ENCODE results near the gene DNAI1. TPM values are rescaled to one million over a fixed set of nuclear protein-coding genes. Genes with fewer than 3 reads are reported as not detected.

DNAI1 gene
- total RNA-seq, 1 experiment from 2014 or later: 2.2 TPM

DNA sequence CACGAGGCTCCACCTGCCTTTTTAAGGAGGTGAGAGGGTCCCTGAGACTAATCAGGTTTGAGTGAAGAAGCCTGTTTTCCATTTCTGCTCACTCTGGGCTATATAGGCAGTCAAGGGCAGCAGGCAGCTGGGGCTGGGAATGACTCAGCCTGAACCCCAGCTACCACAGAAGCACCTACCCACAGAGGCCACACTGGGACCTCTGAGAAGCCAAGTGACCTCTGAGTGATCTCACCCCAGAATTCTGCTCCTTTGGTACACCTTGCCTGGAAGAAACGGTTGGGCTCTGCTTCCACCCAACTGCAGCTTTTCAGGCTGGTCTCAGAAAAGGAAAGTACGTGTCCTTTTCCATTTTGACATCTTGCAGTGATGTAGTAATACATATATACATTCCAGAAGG is 7.1 kb upstream of the DNAI1 start:
- no peaks in the 10 kb centered on the region for H3K27me3 ChIP-seq (ENCODE audit: control insufficient read depth, insufficient read depth, low read length)
- DNase-seq (ENCODE audit: low read depth, low spot score) (no peak), ATAC-seq (no peak)
- in situ Hi-C loops (cut with HindIII; ENCODE audit: low pct_unique_long_range_greater_than_20kb, low sequenced_read_pairs): no loop called here
- TF ChIP-seq, protein P1, sequence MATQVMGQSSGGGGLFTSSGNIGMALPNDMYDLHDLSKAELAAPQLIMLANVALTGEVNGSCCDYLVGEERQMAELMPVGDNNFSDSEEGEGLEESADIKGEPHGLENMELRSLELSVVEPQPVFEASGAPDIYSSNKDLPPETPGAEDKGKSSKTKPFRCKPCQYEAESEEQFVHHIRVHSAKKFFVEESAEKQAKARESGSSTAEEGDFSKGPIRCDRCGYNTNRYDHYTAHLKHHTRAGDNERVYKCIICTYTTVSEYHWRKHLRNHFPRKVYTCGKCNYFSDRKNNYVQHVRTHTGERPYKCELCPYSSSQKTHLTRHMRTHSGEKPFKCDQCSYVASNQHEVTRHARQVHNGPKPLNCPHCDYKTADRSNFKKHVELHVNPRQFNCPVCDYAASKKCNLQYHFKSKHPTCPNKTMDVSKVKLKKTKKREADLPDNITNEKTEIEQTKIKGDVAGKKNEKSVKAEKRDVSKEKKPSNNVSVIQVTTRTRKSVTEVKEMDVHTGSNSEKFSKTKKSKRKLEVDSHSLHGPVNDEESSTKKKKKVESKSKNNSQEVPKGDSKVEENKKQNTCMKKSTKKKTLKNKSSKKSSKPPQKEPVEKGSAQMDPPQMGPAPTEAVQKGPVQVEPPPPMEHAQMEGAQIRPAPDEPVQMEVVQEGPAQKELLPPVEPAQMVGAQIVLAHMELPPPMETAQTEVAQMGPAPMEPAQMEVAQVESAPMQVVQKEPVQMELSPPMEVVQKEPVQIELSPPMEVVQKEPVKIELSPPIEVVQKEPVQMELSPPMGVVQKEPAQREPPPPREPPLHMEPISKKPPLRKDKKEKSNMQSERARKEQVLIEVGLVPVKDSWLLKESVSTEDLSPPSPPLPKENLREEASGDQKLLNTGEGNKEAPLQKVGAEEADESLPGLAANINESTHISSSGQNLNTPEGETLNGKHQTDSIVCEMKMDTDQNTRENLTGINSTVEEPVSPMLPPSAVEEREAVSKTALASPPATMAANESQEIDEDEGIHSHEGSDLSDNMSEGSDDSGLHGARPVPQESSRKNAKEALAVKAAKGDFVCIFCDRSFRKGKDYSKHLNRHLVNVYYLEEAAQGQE (IDR thresholded peaks at IDR 0.05; ENCODE audit: insufficient read depth in 1 of 2, low read depth in 2 of 2, low read length in 1 of 2): no peak
- no peak for TF ChIP-seq TCF7L2 (IDR thresholded peaks at IDR 0.05; ENCODE audit: low read depth, low read length)
- TF ChIP-seq POLR2AphosphoS5 (IDR thresholded peaks at IDR 0.05; ENCODE audit: low read depth, low read length): no peak
- no peak for TF ChIP-seq SIN3A (IDR thresholded peaks at IDR 0.05; ENCODE audit: borderline replicate concordance, insufficient read depth, low read depth, low read length)
- TF ChIP-seq, protein P2, sequence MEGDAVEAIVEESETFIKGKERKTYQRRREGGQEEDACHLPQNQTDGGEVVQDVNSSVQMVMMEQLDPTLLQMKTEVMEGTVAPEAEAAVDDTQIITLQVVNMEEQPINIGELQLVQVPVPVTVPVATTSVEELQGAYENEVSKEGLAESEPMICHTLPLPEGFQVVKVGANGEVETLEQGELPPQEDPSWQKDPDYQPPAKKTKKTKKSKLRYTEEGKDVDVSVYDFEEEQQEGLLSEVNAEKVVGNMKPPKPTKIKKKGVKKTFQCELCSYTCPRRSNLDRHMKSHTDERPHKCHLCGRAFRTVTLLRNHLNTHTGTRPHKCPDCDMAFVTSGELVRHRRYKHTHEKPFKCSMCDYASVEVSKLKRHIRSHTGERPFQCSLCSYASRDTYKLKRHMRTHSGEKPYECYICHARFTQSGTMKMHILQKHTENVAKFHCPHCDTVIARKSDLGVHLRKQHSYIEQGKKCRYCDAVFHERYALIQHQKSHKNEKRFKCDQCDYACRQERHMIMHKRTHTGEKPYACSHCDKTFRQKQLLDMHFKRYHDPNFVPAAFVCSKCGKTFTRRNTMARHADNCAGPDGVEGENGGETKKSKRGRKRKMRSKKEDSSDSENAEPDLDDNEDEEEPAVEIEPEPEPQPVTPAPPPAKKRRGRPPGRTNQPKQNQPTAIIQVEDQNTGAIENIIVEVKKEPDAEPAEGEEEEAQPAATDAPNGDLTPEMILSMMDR (IDR thresholded peaks at IDR 0.05): no peak
- no peak overlapping the region for H3K27ac ChIP-seq (ENCODE audit: low read length)
- ChIA-PET POLR2A (no interaction called here), CTCF (no interaction called here)
- H3K9me3 ChIP-seq (ENCODE audit: control insufficient read depth, insufficient read depth, low read depth, low read length): no peaks in the 10 kb centered on the region
- peaks cover under 1% of the 10 kb centered on the region; the same call in 1 of the 2 replicates for H3K4me1 ChIP-seq (ENCODE audit: control insufficient read depth, insufficient read depth, low read length)
- no TSS peak for BruUV-seq (replicated peaks)
- intact Hi-C loops (cut with micrococcal nuclease; ENCODE audit: unreplicated experiment): no loop called here
- H3K36me3 ChIP-seq (ENCODE audit: control insufficient read depth, insufficient read depth, low read length): no peaks in the 10 kb centered on the region
- no peak overlapping the region for H3K4me3 ChIP-seq (ENCODE audit: low read depth in 2 of 2, low read length in 2 of 2)

DNA sequence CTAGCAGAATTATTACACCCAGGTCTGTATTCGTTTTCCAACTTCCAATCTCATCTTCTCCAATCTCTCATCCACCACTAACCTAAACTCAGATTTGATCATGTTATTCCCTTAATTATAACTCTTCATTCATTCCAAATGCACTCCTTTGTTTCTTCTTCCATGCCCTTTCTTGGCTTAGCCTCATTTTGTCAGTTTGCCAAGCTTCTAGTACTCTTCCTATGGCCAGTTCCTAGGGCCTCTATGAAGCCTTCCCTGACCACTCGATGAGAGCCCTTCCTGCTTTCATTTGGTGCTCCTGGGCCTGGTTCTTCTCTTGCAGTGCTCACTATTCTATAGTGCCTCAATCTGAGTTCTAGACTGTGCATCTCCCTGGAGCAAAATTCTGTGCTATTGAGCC is 6.0 kb upstream of the DNAI1 start:
- in situ Hi-C loops (cut with HindIII; ENCODE audit: low pct_unique_long_range_greater_than_20kb, low sequenced_read_pairs): no loop called here
- CTCF ChIA-PET: no interaction called here
- DNase-seq (ENCODE audit: low read depth, low spot score): no peak
- H3K4me1 ChIP-seq (ENCODE audit: control insufficient read depth, insufficient read depth, low read length): peaks cover 6% of the 10 kb centered on the region
- H3K4me3 ChIP-seq (ENCODE audit: low read depth in 2 of 2, low read length in 2 of 2): no peak overlapping the region
- no peaks in the 10 kb centered on the region for H3K36me3 ChIP-seq (ENCODE audit: control insufficient read depth, insufficient read depth, low read length)
- no peak for ATAC-seq
- intact Hi-C loops (cut with micrococcal nuclease; ENCODE audit: unreplicated experiment): no loop called here
- no peaks in the 10 kb centered on the region for H3K9me3 ChIP-seq (ENCODE audit: control insufficient read depth, insufficient read depth, low read depth, low read length)
- no peaks in the 10 kb centered on the region for H3K27me3 ChIP-seq (ENCODE audit: control insufficient read depth, insufficient read depth, low read length)
- TF ChIP-seq SIN3A (IDR thresholded peaks at IDR 0.05; ENCODE audit: borderline replicate concordance, insufficient read depth, low read depth, low read length) (no peak), POLR2AphosphoS5 (IDR thresholded peaks at IDR 0.05; ENCODE audit: low read depth, low read length) (no peak), TCF7L2 (IDR thresholded peaks at IDR 0.05; ENCODE audit: low read depth, low read length) (no peak)
- TF ChIP-seq, protein P2 (IDR thresholded peaks at IDR 0.05): no peak
- TF ChIP-seq, protein P1 (IDR thresholded peaks at IDR 0.05; ENCODE audit: insufficient read depth in 1 of 2, low read depth in 2 of 2, low read length in 1 of 2): no peak
- BruUV-seq (replicated peaks): no TSS peak
- H3K27ac ChIP-seq (ENCODE audit: low read length): no peak overlapping the region
- POLR2A ChIA-PET: no interaction called here
